Stimulated activated CD4-positive, alpha-beta T cell treated with anti-CD3 and anti-CD28 coated beads, Interleukin-2, amount 100 ng/mL, for 4 hours (primary cell): ENCODE measurements around the gene SNED1.
"Not testable (repeated sequence)": the region's sequence is repeated elsewhere in the genome, so short reads cannot be mapped to it uniquely, and the experiment has no call there.

Source experiments
- DNase-seq: peaks from one replicate; pipeline ENCODE4 v3.0.0-alpha.2; 2020; ENCODE audit warnings: low read depth

The SNED1 gene

GRCh38 chr2:241088376-241088775 lies 90.0 kb downstream of the SNED1 start:
- no peak for DNase-seq

- no peak for DNase-seq
Measured at GRCh38 chr2:241088791-241089732, 90.6 kb downstream of the SNED1 start.

GRCh38 chr2:241091201-241091600 lies 92.8 kb downstream of the SNED1 start:
- no peak for DNase-seq

- DNase-seq = no peak
Measured at GRCh38 chr2:241091734-241092445, 93.5 kb downstream of the SNED1 start.

GRCh38 chr2:241092677-241093076 lies 94.3 kb downstream of the SNED1 start:
- DNase-seq = no peak

- not testable (repeated sequence) for DNase-seq
Measured at GRCh38 chr2:241093133-241093781, 94.8 kb downstream of the SNED1 start.

- DNase-seq = no peak
Measured at GRCh38 chr2:241094172-241094571, 95.8 kb downstream of the SNED1 start.

- no peak for DNase-seq
Measured at GRCh38 chr2:241094924-241095420, 96.6 kb downstream of the SNED1 start.

- DNase-seq = no peak
Measured at GRCh38 chr2:241095594-241096290, 97.3 kb downstream of the SNED1 start.

- DNase-seq = no peak
Measured at GRCh38 chr2:241096979-241097378, 98.6 kb downstream of the SNED1 start.

- DNase-seq = no peak
Measured at GRCh38 chr2:241099246-241099645, 100.8 kb downstream of the SNED1 start.

- DNase-seq = peak; percentile 81
Measured at GRCh38 chr2:241102239-241102803, 103.9 kb downstream of the SNED1 start, which contains the start of gene MTERF4. TSS of gene MTERF4 (minus strand) at chr2:241102287. CDS start at chr2:241102273, 14 bp downstream.

GRCh38 chr2:241103176-241103595 lies 104.8 kb downstream of the SNED1 start:
- DNase-seq = no peak

GRCh38 chr2:241104611-241105010 lies 106.2 kb downstream of the SNED1 start:
- not testable (repeated sequence) for DNase-seq

- no peak for DNase-seq
Measured at GRCh38 chr2:241105641-241106040, 107.2 kb downstream of the SNED1 start.

GRCh38 chr2:241107031-241107783 lies 108.8 kb downstream of the SNED1 start:
- DNase-seq = no peak

- DNase-seq = no peak
Measured at GRCh38 chr2:241108271-241109209, 110.1 kb downstream of the SNED1 start.

- no peak for DNase-seq
Measured at GRCh38 chr2:241109210-241110088, 111.0 kb downstream of the SNED1 start.
